Measurements from ENCODE around the gene CHST15. TPM values are rescaled to one million over a fixed set of nuclear protein-coding genes. Genes with fewer than 3 reads are reported as not detected.

Gene CHST15
- total and polyA plus RNA-seq, 2 of the 8 experiments (the other 6 are each of a cell fraction or from before 2014, with no cell fraction given): 8.8 to 9.1 TPM

DNA sequence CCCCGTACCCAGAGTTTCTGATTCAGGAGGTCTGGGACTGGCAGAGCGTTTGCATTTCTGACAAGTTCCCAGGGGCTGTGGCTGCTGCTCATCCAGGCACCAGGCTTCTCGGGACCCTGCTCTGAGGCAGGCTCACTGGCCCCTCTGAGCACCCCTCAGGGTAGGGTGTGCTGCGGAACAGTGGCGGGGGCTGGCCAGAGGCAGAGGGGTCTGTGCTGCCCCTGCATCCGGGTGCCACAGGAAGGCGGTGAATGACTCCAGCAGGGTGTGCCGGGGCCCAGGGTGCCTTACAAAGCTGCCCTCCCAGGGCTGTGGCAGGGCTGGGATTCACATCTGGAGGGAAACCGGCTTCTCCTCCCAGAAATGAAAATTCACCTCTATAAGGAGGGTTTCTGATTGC lies 77.4 kb downstream of the CHST15 start:
- FAIRE-seq (no peak), DNase-seq (ENCODE audit: low read depth in 1 of 2, low spot score in 2 of 2) (no peak)
- Histone ChIP-seq H3K4me1 (replicated peaks in 1 of 4; ENCODE audit: control insufficient read depth in 3 of 4, insufficient read depth in 4 of 4, low read length in 3 of 4) (peaks cover 12 to 47% (median 22%) of the 10 kb centered on the region in 4 experiments), H2AK5ac (ENCODE audit: low read depth, low read length) (no peak overlapping the region), H4K91ac (replicated peaks; ENCODE audit: insufficient read length, low read length) (no peak overlapping the region), H3K9me3 (ENCODE audit: insufficient read depth in 2 of 2, low read depth in 1 of 2, low read length in 1 of 2) (0 out of 4 replicates have a peak, but pooled peaks cover 0 to 2% of the 10 kb centered on the region in 2 experiments), H3K27me3 (replicated peaks in 1 of 4; ENCODE audit: control insufficient read depth in 3 of 4, extremely low read depth in 1 of 4, insufficient read depth in 3 of 4, low read length in 3 of 4) (no peaks in the 10 kb centered on the region), H3K27ac (ENCODE audit: low read depth, low read length) (no peak overlapping the region), H3K14ac (ENCODE audit: insufficient read length) (no peak overlapping the region), H3K4me3 (ENCODE audit: extremely low read depth in 1 of 4, insufficient read depth in 2 of 4, low read depth in 3 of 4, low read length in 4 of 4) (no peak overlapping the region), H3K56ac (replicated peaks; ENCODE audit: insufficient read length, low read depth, low read length) (no peak overlapping the region), H4K20me1 (replicated peaks in 1 of 2; ENCODE audit: control insufficient read depth in 1 of 2, insufficient read depth in 2 of 2, low read length in 2 of 2) (no peaks in the 10 kb centered on the region), H4K8ac (ENCODE audit: extremely low read depth, insufficient read depth, low read length) (no peak overlapping the region), H3K23ac (ENCODE audit: insufficient read length) (no peak overlapping the region), H3K23me2 (ENCODE audit: low read depth, low read length) (0 out of 2 replicates have a peak, but pooled peaks cover 2% of the 10 kb centered on the region), H2BK20ac (ENCODE audit: low read length) (0 out of 2 replicates have a peak overlapping the region, but pooled peaks have one; percentile 61), H2BK5ac (ENCODE audit: low read depth, low read length) (no peak overlapping the region), H2BK120ac (replicated peaks; ENCODE audit: low read depth, low read length) (no peak overlapping the region), H3K4me2 (ENCODE audit: insufficient read depth in 1 of 2, low read depth in 2 of 2, low read length in 2 of 2) (no peak overlapping the region), H3K79me1 (ENCODE audit: low read depth, low read length) (no peaks in the 10 kb centered on the region), H2BK15ac (ENCODE audit: low read length) (no peak overlapping the region), H3K4ac (replicated peaks; ENCODE audit: insufficient read length, low read depth, low read length) (no peak overlapping the region), H3K9ac (replicated peaks in 1 of 4; ENCODE audit: extremely low read depth in 1 of 4, low read depth in 3 of 4, low read length in 3 of 4) (no peak overlapping the region), H2AFZ (ENCODE audit: low read length) (no peak overlapping the region), H4K5ac (ENCODE audit: insufficient read length, low read depth, low read length) (no peak overlapping the region), H3K18ac (ENCODE audit: extremely low read depth, low read length) (no peak overlapping the region), H2BK12ac (ENCODE audit: low read depth, low read length) (0 out of 2 replicates have a peak overlapping the region, but pooled peaks have one; percentile 7), H3K79me2 (ENCODE audit: control insufficient read depth in 1 of 2, insufficient read depth in 2 of 2, low read length in 2 of 2) (no peaks in the 10 kb centered on the region), H3K36me3 (ENCODE audit: control insufficient read depth in 2 of 4, insufficient read depth in 4 of 4, low read length in 3 of 4) (no peaks in the 10 kb centered on the region)
- TF ChIP-seq SP2 (IDR thresholded peaks at IDR 0.05; ENCODE audit: low read length) (no peak), TEAD4 (IDR thresholded peaks at IDR 0.05; ENCODE audit: low read depth, low read length) (no peak), SP4 (IDR thresholded peaks at IDR 0.05; ENCODE audit: low read length) (no peak)
- TF ChIP-seq, protein P1, sequence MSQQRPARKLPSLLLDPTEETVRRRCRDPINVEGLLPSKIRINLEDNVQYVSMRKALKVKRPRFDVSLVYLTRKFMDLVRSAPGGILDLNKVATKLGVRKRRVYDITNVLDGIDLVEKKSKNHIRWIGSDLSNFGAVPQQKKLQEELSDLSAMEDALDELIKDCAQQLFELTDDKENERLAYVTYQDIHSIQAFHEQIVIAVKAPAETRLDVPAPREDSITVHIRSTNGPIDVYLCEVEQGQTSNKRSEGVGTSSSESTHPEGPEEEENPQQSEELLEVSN (IDR thresholded peaks at IDR 0.05): no peak
- CTCF ChIA-PET (ENCODE audit: partially characterized antibody): interaction anchor here (0.8 to 4.4 kb wide), 6 partner anchors 18 to 434 kb away, joined by 3 to 20 read pairs (median 3); no protein-coding TSS in a partner anchor
- WGBS, 2 experiments (ENCODE audit: extremely low coverage in 1 of 2, insufficient coverage in 1 of 2, insufficient read length in 1 of 2, insufficient replicate concordance in 2 of 2, low coverage in 1 of 2, low lambda C conversion rate in 2 of 2, missing lambda C conversion rate in 1 of 2): 89% methylated on average over 9 of the region's 9 CpGs; no CpG with 5 or more reads in 1 of the 2 experiments
- POLR2A ChIA-PET (ENCODE audit: partially characterized antibody): no interaction called here
